CD4-positive, alpha-beta memory T cell (primary cell): ENCODE data around the gene MET. TPM values are rescaled to one million over a fixed set of nuclear protein-coding genes. Genes with fewer than 3 reads are reported as not detected.

Source experiments
- CTCF ChIA-PET: fragments of 350-600 bp; sonication (Branson Sonifier 250); formaldehyde crosslinking; loops from one replicate; lab custom pipeline; 2021; ENCODE audit warnings: inconsistent platforms; ENCODE audit not compliant: partially characterized antibody; lab: Charles Lee
- POLR2A ChIA-PET: fragments of 350-600 bp; sonication (Branson Sonifier 250); formaldehyde crosslinking; loops from one replicate; lab custom pipeline; 2021; ENCODE audit not compliant: partially characterized antibody; lab: Charles Lee
- DNase-seq, 5 donors: peaks; one replicate each; pipeline versions ENCODE4 v3.0.0 to v3.0.0-alpha.2; 2020 to 2022; ENCODE audit warnings: mixed read lengths in 1 of 5
- H3K27ac ChIP-seq: one replicate; pipeline ENCODE4 v1.7.0; 2013; ENCODE audit warnings: low read depth, low read length
- H3K27me3 ChIP-seq: 2 replicates; pipeline ENCODE4 v1.7.0; 2013; ENCODE audit warnings: mild to moderate bottlenecking, low read length, moderate library complexity; ENCODE audit not compliant: insufficient read depth
- H3K36me3 ChIP-seq: 2 replicates; pipeline ENCODE4 v1.7.0; 2013; ENCODE audit warnings: mild to moderate bottlenecking, low read length, moderate library complexity; ENCODE audit not compliant: insufficient read depth
- H3K4me1 ChIP-seq: 2 replicates; pipeline ENCODE4 v1.7.0; 2013; ENCODE audit warnings: mild to moderate bottlenecking, low read length, moderate library complexity; ENCODE audit not compliant: insufficient read depth
- H3K4me3 ChIP-seq, 2 donors: one replicate each; pipeline ENCODE4 v1.7.0; 2013; ENCODE audit warnings: low read length in 2 of 2, mild to moderate bottlenecking in 1 of 2
- H3K9me3 ChIP-seq, 2 donors: one replicate each; pipeline ENCODE4 v1.7.0; 2013; ENCODE audit warnings: low read length in 2 of 2, control low read depth in 1 of 2; ENCODE audit not compliant: control insufficient read depth in 1 of 2
- H3K27ac Mint-ChIP-seq, 7 donors: one replicate each; pipeline ENCODE4 v1.8.0; 2020 to 2021; ENCODE audit warnings: mixed read lengths in 7 of 7, mild to moderate bottlenecking in 6 of 7, inconsistent platforms in 3 of 7, moderate library complexity in 3 of 7
- H3K27me3 Mint-ChIP-seq, 2 donors: one replicate each; pipeline ENCODE4 v1.8.0; 2020 to 2021; ENCODE audit warnings: mixed read lengths in 2 of 2
- H3K36me3 Mint-ChIP-seq, 2 donors: one replicate each; pipeline ENCODE4 v1.8.0; 2020 to 2021; ENCODE audit warnings: mixed read lengths in 2 of 2, inconsistent platforms in 1 of 2, mild to moderate bottlenecking in 1 of 2
- H3K4me1 Mint-ChIP-seq, 4 donors: one replicate each; pipeline ENCODE4 v1.8.0; 2020 to 2021; ENCODE audit warnings: mixed read lengths in 4 of 4, mild to moderate bottlenecking in 1 of 4
- H3K4me3 Mint-ChIP-seq, 8 donors: one replicate each; pipeline ENCODE4 v1.8.0; 2020 to 2021; ENCODE audit warnings: mixed read lengths in 8 of 8, mild to moderate bottlenecking in 7 of 8, moderate library complexity in 6 of 8, inconsistent platforms in 3 of 8
- H3K9me3 Mint-ChIP-seq, 8 donors: one replicate each; pipeline ENCODE4 v1.8.0; 2020 to 2021; ENCODE audit warnings: mixed read lengths in 8 of 8, mild to moderate bottlenecking in 5 of 8, inconsistent platforms in 3 of 8, moderate library complexity in 1 of 8
- intact Hi-C: fragments of 100-400 bp; cut with micrococcal nuclease; formaldehyde crosslinking; loops from one replicate; pipeline ENCODE4 v1.15.1; 2023
- polyA plus RNA-seq, 2 donors: library from polyadenylated mRNA; unstranded; fragments of 300-500 nt; fragmentation: Illumina TruSeq; gene quantifications; one replicate each; pipeline ENCODE4 v1.2.3, GENCODE V29; 2021
- total RNA-seq, 2 experiments: library from RNA; stranded (reverse); gene quantifications; one replicate each; pipeline ENCODE4 v1.2.3, GENCODE V29; 2021

Gene MET
- total and polyA plus RNA-seq, 4 experiments from 2014 or later, result 0.23 to 0.47 TPM; not detected in 2

- Mint-ChIP-seq H3K4me1 (no peaks in the 10 kb centered on the region), H3K4me3 (no peak overlapping the region), H3K27ac (no peak overlapping the region), H3K36me3 (no peaks in the 10 kb centered on the region), H3K9me3 (no peaks in the 10 kb centered on the region), H3K27me3 (peaks cover 4 to 10% of the 10 kb centered on the region in 2 donors)
- ChIA-PET CTCF (no interaction called here), POLR2A (no interaction called here)
- Histone ChIP-seq H3K36me3 (no peaks in the 10 kb centered on the region), H3K27me3 (no peaks in the 10 kb centered on the region), H3K27ac (no peak overlapping the region), H3K9me3 (no peaks in the 10 kb centered on the region), H3K4me1 (no peaks in the 10 kb centered on the region), H3K4me3 (no peak overlapping the region)
- intact Hi-C loops, result no loop called here
- no peak for DNase-seq
Measured at GRCh38 chr7:116698396-116698795, 26.4 kb downstream of the MET start.

- H3K4me1 ChIP-seq, result no peaks in the 10 kb centered on the region
- no peak overlapping the region for H3K27ac ChIP-seq
- no peak overlapping the region for H3K4me3 Mint-ChIP-seq
- no peaks in the 10 kb centered on the region for H3K27me3 ChIP-seq
- DNase-seq, result no peak
- no peak overlapping the region for H3K4me3 ChIP-seq
- intact Hi-C loops, result no loop called here
- H3K9me3 Mint-ChIP-seq, result no peaks in the 10 kb centered on the region
- ChIA-PET POLR2A (no interaction called here), CTCF (no interaction called here)
- no peak overlapping the region for H3K27ac Mint-ChIP-seq
- peaks cover 4 to 10% of the 10 kb centered on the region in 2 donors for H3K27me3 Mint-ChIP-seq
- no peaks in the 10 kb centered on the region for H3K9me3 ChIP-seq
- H3K36me3 ChIP-seq, result no peaks in the 10 kb centered on the region
- H3K4me1 Mint-ChIP-seq, result no peaks in the 10 kb centered on the region
- no peaks in the 10 kb centered on the region for H3K36me3 Mint-ChIP-seq
Measured at GRCh38 chr7:116698930-116699721, 27.1 kb downstream of the MET start.

GRCh38 chr7:116699722-116700120, 27.7 kb downstream of the MET start:
- no peaks in the 10 kb centered on the region for H3K4me1 Mint-ChIP-seq
- H3K27me3 Mint-ChIP-seq, result peaks cover 4 to 10% of the 10 kb centered on the region in 2 donors
- ChIA-PET CTCF (no interaction called here), POLR2A (no interaction called here)
- no peaks in the 10 kb centered on the region for H3K9me3 ChIP-seq
- no peaks in the 10 kb centered on the region for H3K36me3 Mint-ChIP-seq
- no peak for DNase-seq
- no peak overlapping the region for H3K4me3 Mint-ChIP-seq
- H3K36me3 ChIP-seq, result no peaks in the 10 kb centered on the region
- H3K27me3 ChIP-seq, result no peaks in the 10 kb centered on the region
- H3K4me3 ChIP-seq, result no peak overlapping the region
- no peak overlapping the region for H3K27ac ChIP-seq
- H3K4me1 ChIP-seq, result no peaks in the 10 kb centered on the region
- intact Hi-C loops, result no loop called here
- H3K9me3 Mint-ChIP-seq, result no peaks in the 10 kb centered on the region
- H3K27ac Mint-ChIP-seq, result no peak overlapping the region

- H3K27ac Mint-ChIP-seq, result no peak overlapping the region
- no peaks in the 10 kb centered on the region for H3K36me3 Mint-ChIP-seq
Measured at GRCh38 chr7:116702046-116702785, 30.2 kb downstream of the MET start.

GRCh38 chr7:116704650-116705228, 32.7 kb downstream of the MET start:
- CTCF ChIA-PET, result no interaction called here
- POLR2A ChIA-PET, result no interaction called here
- H3K4me1 ChIP-seq, result no peaks in the 10 kb centered on the region
- H3K27ac ChIP-seq, result no peak overlapping the region
- Mint-ChIP-seq H3K9me3 (no peaks in the 10 kb centered on the region), H3K4me1 (no peaks in the 10 kb centered on the region), H3K27me3 (peaks cover 2 to 4% of the 10 kb centered on the region in 2 donors), H3K27ac (no peak overlapping the region), H3K36me3 (no peaks in the 10 kb centered on the region), H3K4me3 (no peak overlapping the region)
- H3K27me3 ChIP-seq, result no peaks in the 10 kb centered on the region
- H3K36me3 ChIP-seq, result no peaks in the 10 kb centered on the region
- H3K4me3 ChIP-seq, result no peak overlapping the region
- DNase-seq, result no peak
- intact Hi-C loops, result no loop called here
- H3K9me3 ChIP-seq, result no peaks in the 10 kb centered on the region

More at GRCh38 chr7:116702046-116702785, 30.2 kb downstream of the MET start:
- no peaks in the 10 kb centered on the region for H3K9me3 ChIP-seq
- H3K27ac ChIP-seq, result no peak overlapping the region
- Mint-ChIP-seq H3K9me3 (no peaks in the 10 kb centered on the region), H3K27me3 (peaks cover 4 to 8% of the 10 kb centered on the region in 2 donors), H3K4me3 (no peak overlapping the region), H3K4me1 (no peaks in the 10 kb centered on the region)
- H3K4me3 ChIP-seq, result no peak overlapping the region
- ChIA-PET POLR2A (no interaction called here), CTCF (no interaction called here)
- H3K36me3 ChIP-seq, result no peaks in the 10 kb centered on the region
- intact Hi-C loops, result no loop called here
- H3K4me1 ChIP-seq, result no peaks in the 10 kb centered on the region
- DNase-seq, result no peak
- H3K27me3 ChIP-seq, result no peaks in the 10 kb centered on the region

GRCh38 chr7:116705419-116705818, 33.4 kb downstream of the MET start:
- H3K9me3 ChIP-seq, result no peaks in the 10 kb centered on the region
- Mint-ChIP-seq H3K27me3 (peaks cover 2 to 4% of the 10 kb centered on the region in 2 donors), H3K27ac (no peak overlapping the region), H3K36me3 (no peaks in the 10 kb centered on the region), H3K4me3 (no peak overlapping the region), H3K9me3 (no peaks in the 10 kb centered on the region), H3K4me1 (no peaks in the 10 kb centered on the region)
- ChIA-PET CTCF (no interaction called here), POLR2A (no interaction called here)
- no peaks in the 10 kb centered on the region for H3K27me3 ChIP-seq
- H3K4me1 ChIP-seq, result no peaks in the 10 kb centered on the region
- no peak overlapping the region for H3K27ac ChIP-seq
- intact Hi-C loops, result no loop called here
- no peak overlapping the region for H3K4me3 ChIP-seq
- DNase-seq, result no peak
- H3K36me3 ChIP-seq, result no peaks in the 10 kb centered on the region

- no peak for DNase-seq
- ChIA-PET POLR2A (no interaction called here), CTCF (no interaction called here)
- Mint-ChIP-seq H3K36me3 (no peaks in the 10 kb centered on the region), H3K27me3 (peaks cover 4% of the 10 kb centered on the region in 2 donors), H3K4me3 (no peak overlapping the region), H3K27ac (no peak overlapping the region), H3K4me1 (no peaks in the 10 kb centered on the region), H3K9me3 (no peaks in the 10 kb centered on the region)
- Histone ChIP-seq H3K36me3 (no peaks in the 10 kb centered on the region), H3K9me3 (no peaks in the 10 kb centered on the region), H3K4me1 (no peaks in the 10 kb centered on the region), H3K4me3 (no peak overlapping the region), H3K27me3 (no peaks in the 10 kb centered on the region), H3K27ac (no peak overlapping the region)
- intact Hi-C loops, result no loop called here
Measured at GRCh38 chr7:116706668-116707126, 34.7 kb downstream of the MET start.
